ENCODE data around the gene TMUB1.

Gene TMUB1

GRCh38 chr7:151066273-151066974, 16.9 kb downstream of the TMUB1 start:
- DNase-seq, result no peak

GRCh38 chr7:151065516-151065915, 17.8 kb downstream of the TMUB1 start:
- DNase-seq, result no peak

- no peak for DNase-seq
Measured at GRCh38 chr7:151064993-151065392, 18.3 kb downstream of the TMUB1 start.

GRCh38 chr7:151064454-151064853, 18.8 kb downstream of the TMUB1 start:
- no peak for DNase-seq

- DNase-seq, result no peak
Measured at GRCh38 chr7:151063212-151063561, 20.1 kb downstream of the TMUB1 start.

GRCh38 chr7:151062399-151063211, 20.7 kb downstream of the TMUB1 start:
- DNase-seq, result no peak

- DNase-seq, result no peak
Measured at GRCh38 chr7:151062111-151062398, 21.2 kb downstream of the TMUB1 start.

GRCh38 chr7:151061213-151062110, 21.8 kb downstream of the TMUB1 start:
- no peak for DNase-seq

GRCh38 chr7:151060416-151061212, 22.7 kb downstream of the TMUB1 start:
- peak; percentile 13 for DNase-seq

GRCh38 chr7:151060113-151060415, 23.2 kb downstream of the TMUB1 start:
- DNase-seq, result no peak

GRCh38 chr7:151059367-151060112, 23.8 kb downstream of the TMUB1 start, which contains the start of gene SLC4A2:
TSS of gene SLC4A2 (plus strand) at chr7:151059589. CDS start at chr7:151061988, 2,399 bp downstream.
- peak; percentile 63 for DNase-seq

- peak; percentile 33 for DNase-seq
Measured at GRCh38 chr7:151058781-151059366, 24.4 kb downstream of the TMUB1 start.

- DNase-seq, result peak; percentile 99
Measured at GRCh38 chr7:151057989-151058780, 25.1 kb downstream of the TMUB1 start.

- DNase-seq, result peak; percentile 72
Measured at GRCh38 chr7:151057506-151057988, 25.7 kb downstream of the TMUB1 start, which contains the start of gene CDK5. TSS of gene CDK5 (minus strand) at chr7:151057897. CDS start at chr7:151057848, 49 bp downstream.

- DNase-seq, result no peak
Measured at GRCh38 chr7:151056666-151057505, 26.4 kb downstream of the TMUB1 start.

- DNase-seq, result no peak
Measured at GRCh38 chr7:151056283-151056665, 27.0 kb downstream of the TMUB1 start.

GRCh38 chr7:151053751-151054150, 29.5 kb downstream of the TMUB1 start:
- DNase-seq, result no peak

- no peak for DNase-seq
Measured at GRCh38 chr7:151053096-151053495, 30.2 kb downstream of the TMUB1 start.

GRCh38 chr7:151051108-151051507, 32.2 kb downstream of the TMUB1 start:
- peak; percentile 55 for DNase-seq

All from NCI-H146 (cell line).